Mesenteric fat pad (tissue), 1 donor: ENCODE results near the gene PRSS36. TPM values are rescaled to one million over a fixed set of nuclear protein-coding genes. Genes with fewer than 3 reads are reported as not detected.
A peak's percentile ranks its signal among the peaks of the same experiment; 100 is the strongest.
"Not testable (repeated sequence)": the region's sequence is repeated elsewhere in the genome, so short reads cannot be mapped to it uniquely, and the experiment has no call there.

ENCODE experiments used
- DNase-seq: peaks from one replicate; pipeline ENCODE4 v3.0.0-alpha.2; 2020; ENCODE audit warnings: low spot score
- total RNA-seq: library from RNA; stranded (reverse); fragmentation: NEBNext Ultra II Directional; extraction: Animal tissue kit (Norgen Biotek cat#: 25700); gene quantifications from one replicate; pipeline ENCODE4 v1.2.1, GENCODE V29; 2021
- donor health status: DM: yes; HTN: yes; CAD: no.

Gene PRSS36
- total RNA-seq, 1 donor from 2014 or later: 9.8 TPM

DNA sequence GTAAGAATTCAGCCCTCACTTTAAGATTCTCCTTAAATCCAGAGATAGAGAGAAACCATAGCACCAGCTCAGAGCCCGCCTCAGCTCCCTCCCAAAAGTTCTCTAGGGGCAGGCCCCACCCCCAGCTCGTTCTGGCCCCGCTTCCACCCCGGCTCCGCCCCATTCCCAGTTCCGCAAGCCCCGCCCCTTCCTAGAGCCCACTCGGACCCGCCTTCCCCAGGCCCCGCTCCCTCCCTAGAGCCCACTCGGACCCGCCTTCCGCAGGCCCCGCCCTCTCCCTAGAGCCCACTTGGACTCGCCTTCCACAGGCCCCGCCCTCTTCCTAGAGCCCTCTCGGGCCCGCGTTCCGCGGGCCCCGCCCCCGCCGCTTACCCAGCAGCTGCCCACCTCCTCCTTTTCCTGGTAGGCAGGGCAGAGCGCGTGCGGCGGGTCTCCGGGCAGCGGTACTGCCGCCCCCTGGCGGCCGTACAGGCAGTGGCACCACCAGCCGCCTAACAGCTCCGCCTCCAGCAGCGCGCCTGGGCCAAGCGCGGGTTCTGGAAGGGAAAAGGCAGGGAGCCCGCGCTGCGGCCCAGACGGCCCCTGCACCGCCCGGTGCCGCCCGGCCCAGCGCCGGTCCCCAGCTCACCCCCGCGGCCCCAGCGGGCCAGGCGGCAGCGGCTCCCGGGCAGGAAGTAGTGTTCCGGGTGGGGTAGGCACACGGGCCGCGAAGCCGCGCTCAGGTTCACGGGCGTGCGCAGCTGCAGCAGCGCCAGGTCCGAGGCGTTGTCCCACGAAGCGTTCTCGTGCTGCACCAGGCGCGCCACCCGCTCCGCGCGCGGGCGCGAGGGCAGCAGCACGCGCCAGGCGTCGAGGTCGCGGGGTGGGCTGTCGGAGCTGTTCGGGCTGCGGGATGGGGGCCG lies 7.5 kb downstream of the PRSS36 start:
- DNase-seq: peak; percentile 99

DNA sequence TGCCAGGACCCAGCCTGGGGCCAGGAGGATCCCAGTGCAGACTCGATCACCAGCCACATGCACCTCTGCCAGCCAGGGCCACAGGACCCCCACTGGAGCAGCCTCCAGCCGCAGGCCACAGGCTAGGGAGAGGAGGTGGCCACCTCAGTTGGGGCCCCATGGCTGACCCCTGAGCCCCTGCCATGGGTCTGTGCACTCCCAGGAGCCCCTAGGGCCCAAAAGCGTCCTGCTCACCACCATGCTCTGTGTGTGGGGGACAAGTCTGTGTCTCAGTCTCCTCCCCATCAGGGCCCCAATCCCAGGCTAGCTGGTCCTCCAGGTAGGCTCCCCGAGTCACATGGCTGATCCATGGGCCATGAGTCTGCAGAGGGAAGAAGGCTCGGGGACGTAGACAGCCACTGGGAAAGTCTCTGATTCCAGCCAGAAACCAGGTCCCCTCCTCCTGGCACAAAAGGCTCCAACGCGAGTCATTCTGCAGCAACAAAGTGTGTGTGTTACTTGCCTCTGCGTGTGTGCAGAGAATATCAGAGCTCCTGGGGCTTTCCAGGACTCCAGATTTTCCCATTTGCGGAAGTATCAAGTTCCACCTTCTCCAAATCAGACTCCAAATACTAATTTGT lies 8.3 kb downstream of the PRSS36 start:
- no peak for DNase-seq

DNA sequence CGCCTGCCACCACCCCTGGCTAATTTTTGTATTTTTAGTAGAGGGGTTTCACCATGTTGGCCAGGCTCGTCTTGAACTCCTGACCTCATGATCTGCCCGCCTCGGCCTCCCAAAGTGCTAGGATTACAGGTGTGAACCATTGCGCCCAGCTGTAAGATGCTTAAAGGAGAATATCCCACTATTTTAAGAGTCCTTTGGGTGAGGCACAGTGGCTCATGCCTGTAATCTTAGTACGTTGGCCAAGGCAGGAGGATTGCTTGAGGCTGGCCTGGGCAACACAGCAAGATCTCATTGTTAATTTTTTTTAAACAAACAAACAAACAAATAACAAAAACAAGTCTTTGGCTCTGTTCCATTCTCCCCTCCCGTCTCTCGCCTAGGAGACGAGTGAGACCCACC lies 8.8 kb downstream of the PRSS36 start:
- DNase-seq: not testable (repeated sequence)

DNA sequence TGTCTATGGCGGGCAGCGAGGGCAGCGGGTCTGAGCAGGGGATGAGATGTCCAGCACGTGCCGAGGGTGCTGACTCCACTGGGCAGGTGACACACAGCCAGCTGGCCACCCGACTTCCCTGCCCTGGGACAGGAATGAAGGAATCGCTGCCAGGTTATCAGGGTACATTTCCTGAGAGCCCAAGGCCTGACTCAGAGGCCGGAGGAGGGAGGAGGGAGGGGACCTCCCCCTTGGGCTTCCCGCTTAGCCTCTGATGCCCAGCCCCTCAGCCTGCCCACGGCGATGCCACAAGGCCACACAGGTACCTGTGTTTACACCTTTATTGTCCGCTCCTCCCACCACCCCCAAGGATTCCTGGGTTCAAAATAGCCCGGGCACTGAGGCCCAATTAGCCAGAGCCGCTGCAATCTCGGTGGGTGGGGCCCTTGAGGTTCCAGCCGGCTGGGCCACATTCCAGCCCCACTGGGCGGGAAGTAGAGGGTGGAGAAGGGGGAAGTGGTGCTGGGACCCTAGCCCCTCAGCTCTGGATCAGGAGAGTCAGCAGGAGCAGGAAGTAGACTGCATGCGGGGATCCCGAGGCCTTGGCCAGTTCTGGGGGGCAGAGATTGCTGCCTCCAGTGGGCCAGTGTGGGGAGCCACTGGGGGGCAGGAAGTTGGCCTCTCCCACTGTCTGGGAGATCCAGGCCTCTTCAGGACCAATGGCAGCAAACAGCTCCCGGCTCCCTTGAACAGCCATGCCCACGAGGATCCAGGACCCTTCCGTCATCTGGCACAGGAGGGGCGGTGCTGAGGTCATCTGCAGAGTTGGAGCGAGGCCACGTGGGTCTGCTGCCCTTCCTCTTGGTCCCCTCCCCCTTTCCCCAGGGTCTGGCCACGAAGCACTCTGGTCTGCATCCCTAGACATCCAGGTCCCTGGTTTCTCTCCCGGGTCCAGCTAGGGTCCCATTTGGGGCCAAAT lies 11.0 kb downstream of the PRSS36 start:
- DNase-seq: no peak

DNA sequence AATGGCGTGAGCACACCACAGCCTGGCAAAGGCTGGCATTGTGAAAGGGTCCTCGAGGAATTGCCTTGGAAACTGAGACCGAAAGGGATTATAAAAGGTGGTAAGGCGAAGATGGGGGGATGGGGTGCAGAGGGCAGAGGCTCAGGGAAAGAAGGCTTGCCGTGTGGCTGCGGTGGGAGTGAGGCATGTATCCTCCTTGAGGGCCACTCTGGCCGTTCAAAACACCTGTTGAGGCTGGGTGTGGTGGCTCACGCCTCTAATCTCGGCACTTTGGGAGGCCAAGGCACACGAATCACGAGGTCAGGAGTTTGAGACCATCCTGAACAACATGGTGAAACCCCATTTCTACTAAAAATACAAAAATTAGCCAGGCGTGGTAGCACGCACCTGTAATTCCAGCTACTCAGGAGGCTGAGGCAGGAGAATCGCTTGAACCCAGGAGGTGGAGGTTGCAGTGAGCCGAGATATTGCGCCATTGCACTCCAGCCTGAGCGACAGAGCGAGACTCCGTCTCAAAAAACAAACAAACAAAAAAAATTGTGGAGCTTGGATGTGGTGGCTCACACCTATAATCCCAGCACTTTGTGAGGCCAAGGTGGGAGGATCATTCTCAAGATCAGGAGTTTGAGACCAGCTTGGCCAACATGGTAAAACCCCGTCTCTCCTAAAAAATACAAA lies 12.9 kb downstream of the PRSS36 start:
- DNase-seq: not testable (repeated sequence)

DNA sequence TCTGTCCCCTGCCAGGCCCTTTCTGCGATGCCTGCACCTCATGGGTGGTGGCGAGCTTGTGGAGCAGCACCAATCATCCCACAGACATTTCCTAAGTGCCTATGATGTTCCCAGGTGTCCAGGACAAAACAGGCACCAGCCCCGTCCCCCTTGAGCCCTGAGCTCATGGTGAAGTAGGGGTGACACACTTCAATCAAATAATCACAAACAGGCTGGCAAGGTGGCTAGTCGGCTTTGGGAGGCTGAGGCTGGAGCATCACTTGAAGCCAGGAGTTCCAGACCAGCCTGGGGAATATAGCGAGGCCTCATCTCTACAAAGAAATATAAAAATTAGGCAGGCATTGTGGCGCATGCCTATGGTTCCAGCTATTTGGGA lies 13.6 kb downstream of the PRSS36 start:
- no peak for DNase-seq

DNA sequence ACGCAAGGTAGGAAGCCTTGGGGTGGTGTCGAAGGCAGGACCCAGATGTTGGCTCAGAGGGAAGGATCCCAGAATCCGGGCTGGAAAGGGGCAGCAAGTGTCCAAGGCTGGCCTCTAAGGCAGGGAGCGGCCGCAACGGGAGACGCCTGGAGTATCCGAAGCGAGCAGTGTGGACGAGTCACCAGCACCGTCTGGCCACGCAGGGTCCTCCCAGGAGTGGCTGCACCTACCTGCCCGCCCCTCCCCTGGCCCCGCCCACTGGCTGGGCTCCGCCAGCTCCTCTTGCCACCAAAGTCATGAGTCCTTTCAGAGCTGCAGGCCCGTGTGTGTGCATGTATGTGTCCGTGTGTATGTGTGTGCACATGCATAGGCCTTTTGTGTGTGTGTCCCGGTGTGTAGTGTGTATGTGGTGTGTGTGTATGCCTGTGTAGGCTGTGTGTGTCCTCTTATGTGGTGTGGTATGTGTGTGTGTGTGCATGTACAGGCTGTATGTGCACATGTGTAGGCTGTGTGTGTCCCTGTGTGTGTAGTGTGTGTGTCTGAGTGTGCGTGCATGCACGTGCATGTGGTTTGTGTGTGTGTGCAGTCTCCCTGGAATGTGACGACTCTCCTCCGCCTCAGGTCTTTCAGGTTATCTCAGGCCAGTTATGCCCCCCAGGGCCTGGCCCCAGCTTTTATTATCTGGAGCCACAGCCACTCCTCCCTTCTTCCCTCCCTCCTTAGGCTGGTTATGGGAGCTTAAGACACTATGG lies 14.2 kb downstream of the PRSS36 start, which contains the start of gene PRSS8:
Gene PRSS8 (minus strand): TSS at position 193 of the 752 bp plus-strand sequence. CDS start 229 bp downstream, outside the sequence.
- no peak for DNase-seq

DNA sequence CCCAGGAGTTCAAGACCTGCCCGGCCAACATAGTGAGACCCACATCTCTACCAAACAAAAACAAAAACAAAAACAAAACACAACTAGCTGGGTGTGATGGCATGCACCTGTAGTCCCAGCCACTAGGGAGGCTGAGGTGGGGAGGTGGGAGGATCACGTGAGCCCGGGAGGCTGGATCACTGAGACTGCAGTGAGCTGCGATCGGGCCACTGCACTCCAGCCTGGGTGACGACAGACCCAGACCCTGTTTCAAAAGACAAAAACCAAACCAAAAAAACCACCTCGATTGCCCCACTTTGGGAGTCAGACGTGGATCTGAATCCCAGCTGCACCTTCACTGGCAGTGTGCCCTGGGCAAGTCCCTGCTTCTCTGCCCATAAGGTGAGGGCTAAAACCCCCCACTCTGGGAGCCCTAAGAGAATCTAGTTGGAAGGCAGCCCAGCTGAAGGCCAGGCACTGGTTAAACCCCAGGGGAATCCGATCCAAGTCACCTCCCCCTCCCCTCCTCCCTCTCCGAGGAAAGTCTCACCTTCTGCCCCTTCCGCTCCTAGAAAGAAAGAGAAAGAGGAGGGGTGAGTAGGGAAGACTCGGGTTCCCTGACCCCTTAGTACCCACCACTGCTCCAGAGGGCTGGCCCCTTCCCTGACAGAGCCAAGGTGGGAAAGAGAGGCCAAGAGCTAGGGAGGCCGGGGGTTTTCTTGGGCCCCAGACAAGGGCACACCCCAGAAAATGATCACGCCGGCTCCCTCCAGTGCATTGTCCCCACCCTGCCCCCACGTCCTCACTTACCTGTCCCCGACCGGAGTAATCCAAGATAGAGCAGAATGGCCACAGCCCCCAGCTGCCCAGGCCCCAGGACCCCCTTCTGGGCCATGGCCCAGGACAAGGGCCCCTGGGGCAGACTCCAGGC lies 15.0 kb downstream of the PRSS36 start:
- DNase-seq: no peak

DNA sequence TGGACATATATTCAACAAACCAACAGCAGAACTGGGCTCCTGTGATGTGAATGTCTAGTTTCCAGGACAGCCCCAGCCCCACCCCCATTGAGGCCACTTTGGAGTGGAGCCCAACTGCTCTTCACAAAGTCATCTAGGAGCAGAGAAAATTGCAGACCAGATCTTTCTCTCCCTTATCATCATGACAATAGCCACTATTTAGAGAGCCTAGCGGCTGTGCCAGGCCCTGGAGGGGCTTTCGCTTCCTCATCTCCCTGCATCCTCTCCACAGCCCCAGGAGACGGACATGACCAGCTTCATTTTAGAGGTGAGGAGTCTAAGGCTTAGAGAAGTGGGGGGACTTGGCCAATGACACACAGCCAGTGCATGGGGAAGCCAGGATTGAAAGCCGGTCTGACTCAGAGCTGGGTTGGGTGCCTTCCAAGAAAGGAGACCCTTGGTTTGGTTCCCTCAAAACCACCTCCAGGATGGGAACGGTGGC lies 15.7 kb downstream of the PRSS36 start:
- no peak for DNase-seq

DNA sequence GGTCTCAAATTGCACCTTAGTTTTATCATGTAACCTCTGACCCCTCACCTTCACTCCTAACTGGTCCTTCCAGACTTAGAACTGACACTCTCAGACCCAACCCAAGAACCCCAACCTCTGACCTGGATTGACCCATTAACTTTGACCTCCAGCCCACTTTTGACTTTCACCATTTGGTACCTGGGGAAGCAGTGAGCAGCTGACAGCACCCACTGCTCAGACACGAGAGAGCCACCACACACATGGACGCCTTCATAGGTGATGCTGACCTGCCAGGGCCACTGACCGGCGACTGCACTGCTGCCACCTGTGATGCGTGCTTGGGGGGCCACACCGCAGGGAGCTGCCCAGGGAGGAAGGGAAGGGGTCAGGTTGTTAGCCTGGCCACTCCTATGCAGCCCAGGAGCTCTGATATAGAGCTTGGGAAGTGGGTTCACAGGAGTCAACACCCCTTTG lies 16.8 kb downstream of the PRSS36 start:
- no peak for DNase-seq

DNA sequence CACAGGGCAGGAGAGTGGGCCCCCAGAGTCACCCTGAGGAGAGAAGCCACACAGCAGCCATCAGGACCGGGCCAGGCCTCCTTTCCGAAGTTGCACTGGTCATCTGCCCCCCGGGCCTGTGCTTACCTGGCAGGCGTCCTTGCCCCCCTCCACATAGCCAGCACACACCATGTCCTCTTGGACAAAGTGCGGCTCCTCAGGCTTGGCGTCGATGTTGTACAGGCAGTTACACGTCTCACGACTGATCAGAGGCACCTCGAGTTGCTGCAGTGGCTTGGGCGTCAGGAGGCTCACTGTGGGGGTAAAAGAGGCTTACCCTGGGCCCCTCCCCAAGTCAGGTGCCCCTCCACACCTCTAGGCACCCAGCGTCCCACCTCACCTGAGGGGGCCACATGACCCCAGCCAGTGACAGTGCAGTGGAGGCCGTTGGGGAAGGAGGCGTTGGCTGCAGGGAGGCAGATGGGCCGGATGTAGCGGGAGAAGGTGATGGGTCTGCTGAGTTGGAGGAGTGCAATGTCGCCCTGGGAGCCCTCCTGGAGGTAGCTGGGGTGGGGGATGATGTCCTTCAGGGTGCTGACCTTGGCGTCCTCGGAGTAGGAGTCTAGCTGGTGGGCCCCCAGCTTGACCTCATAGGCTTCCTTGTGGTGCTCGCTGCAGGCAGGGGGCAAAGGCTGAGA lies 17.4 kb downstream of the PRSS36 start:
- no peak for DNase-seq

DNA sequence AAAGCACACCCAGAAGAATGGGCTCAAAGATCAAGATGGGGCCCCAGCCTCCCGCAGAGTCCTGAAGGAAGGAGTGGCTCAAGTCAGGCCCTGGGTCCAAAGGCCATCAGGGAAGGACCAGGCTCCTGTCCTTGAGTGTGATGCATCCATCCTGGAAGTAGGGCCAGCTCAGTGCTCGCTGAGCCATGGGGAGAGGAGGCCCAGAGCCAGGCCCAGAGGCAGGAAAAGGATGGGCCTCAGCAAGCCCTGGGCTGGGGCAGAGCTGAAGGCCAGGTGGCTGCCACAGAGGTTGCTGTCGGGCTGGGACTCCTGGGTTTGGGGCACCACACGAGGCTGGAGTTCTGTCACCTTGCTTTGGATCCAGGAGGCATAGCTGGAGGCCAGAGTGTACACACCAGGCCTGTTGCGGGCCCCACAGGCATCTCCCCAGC lies 18.0 kb downstream of the PRSS36 start:
- DNase-seq: no peak

DNA sequence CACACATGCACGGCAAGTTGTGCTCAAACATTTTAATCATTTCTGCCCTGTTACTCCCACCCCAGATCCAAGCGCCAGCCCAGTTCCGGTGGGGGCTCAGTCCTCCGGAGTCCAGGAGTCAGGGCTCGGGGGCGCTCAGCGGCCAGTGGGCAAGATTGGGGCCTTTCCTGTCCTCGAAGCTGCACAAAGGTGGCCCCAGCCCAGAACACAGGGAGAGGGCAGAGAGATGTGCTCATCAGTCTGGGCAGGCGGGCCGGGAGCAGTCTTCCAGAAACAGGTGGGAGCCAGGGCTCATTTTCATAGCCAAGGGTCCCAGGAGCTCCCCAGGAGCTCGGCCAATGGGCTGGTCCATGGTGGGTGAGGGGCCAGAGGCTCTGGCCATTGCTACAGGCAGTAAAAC lies 18.4 kb downstream of the PRSS36 start:
- no peak for DNase-seq

DNA sequence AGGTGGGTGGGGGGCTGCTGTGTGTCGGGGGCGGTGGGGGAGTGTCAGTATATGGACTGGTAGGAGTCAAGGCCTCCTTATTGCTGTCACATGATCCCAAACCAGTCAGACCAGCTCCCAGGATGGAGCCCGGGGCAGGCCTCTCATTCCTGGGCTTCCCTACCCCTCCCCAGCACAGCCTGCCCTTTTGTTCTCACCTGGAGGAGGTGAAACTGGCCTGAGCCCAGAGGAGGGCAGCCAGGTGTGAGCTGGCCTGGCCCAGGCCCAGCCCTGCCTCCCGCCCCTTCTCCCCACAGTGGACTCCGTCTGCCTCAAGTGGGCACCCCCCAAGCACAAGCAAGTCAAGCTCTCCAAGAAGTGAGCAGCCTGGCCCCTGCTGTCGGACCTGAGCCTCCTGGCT lies 19.0 kb downstream of the PRSS36 start:
- DNase-seq: no peak

DNA sequence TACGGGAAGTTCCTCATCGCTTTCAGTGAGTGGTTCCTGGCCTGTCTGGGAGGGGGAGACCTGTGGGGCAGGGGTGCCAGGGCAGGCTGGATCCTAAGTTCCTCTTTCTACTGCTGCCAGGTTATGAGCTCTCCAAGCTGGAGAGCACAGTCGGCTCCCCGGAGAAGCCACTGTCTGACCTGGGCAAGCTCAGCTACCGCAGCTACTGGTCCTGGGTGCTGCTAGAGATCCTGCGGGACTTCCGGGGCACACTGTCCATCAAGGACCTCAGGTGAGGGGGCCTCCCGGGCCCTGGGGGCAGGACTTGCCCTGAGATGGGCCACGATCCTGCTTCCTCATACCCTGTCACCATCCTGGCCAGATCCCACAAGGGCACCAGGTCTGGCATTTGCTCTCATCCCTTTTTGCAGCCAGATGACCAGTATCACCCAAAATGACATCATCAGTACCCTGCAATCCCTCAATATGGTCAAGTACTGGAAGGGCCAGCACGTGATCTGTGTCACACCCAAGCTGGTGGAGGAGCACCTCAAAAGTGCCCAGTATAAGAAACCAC lies 19.5 kb downstream of the PRSS36 start:
- no peak for DNase-seq

DNA sequence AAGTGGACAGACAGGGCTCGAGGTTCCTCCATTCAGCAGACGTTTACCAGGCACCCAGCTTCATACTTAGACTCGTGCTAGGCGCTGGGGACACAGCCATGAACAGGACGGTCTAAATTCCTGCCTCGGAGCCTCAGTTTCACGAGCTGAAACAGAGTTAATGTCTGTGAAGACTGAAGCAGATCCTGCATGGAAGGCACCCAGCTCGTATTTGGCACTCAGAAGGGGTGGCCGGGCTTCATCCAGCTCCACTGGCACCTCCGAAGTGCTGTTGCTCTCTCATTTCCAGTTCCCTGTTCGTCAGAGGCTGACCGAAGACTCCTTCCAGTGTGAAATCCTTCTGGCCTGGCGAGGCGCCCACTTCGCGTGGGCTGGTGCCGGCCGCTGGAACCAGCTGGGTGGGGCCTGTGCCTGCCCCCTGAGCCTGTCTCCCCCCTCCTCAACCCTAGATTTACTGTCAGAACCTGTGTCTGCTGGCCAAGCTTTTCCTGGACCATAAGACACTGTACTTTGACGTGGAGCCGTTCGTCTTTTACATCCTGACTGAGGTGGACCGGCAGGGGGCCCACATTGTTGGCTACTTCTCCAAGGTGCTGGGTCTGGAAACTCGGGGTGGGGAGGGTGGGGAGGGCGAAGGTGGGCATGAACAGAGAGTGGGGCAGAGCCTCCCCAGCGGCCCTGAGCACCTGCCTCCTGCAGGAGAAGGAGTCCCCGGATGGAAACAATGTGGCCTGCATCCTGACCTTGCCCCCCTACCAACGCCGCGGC lies 20.1 kb downstream of the PRSS36 start:
- no peak for DNase-seq
